GM21529 (cell line): ENCODE measurements around the gene EIF4G3.
"Not testable (repeated sequence)": the region's sequence is repeated elsewhere in the genome, so short reads cannot be mapped to it uniquely, and the experiment has no call there.

Experiments used
- ATAC-seq: cut with Tn5 transposase; IDR thresholded peaks from one replicate; pipeline ENCODE4 v1.9.1; 2021; ENCODE audit not compliant: unreplicated experiment

The EIF4G3 gene

GRCh38 chr1:20837554-20838192 lies 339.0 kb downstream of the EIF4G3 start:
- ATAC-seq, result no peak

GRCh38 chr1:20836230-20836629 lies 340.5 kb downstream of the EIF4G3 start:
- ATAC-seq, result no peak

- no peak for ATAC-seq
Measured at GRCh38 chr1:20834780-20835179, 341.9 kb downstream of the EIF4G3 start.

- no peak for ATAC-seq
Measured at GRCh38 chr1:20834192-20834591, 342.5 kb downstream of the EIF4G3 start.

- ATAC-seq, result no peak
Measured at GRCh38 chr1:20830378-20830777, 346.3 kb downstream of the EIF4G3 start.

- ATAC-seq, result no peak
Measured at GRCh38 chr1:20829946-20830345, 346.8 kb downstream of the EIF4G3 start.

GRCh38 chr1:20829531-20829930 lies 347.2 kb downstream of the EIF4G3 start:
- ATAC-seq, result no peak

- no peak for ATAC-seq
Measured at GRCh38 chr1:20823845-20824244, 352.9 kb downstream of the EIF4G3 start.

GRCh38 chr1:20821466-20821865 lies 355.2 kb downstream of the EIF4G3 start:
- ATAC-seq, result no peak

- ATAC-seq, result no peak
Measured at GRCh38 chr1:20819818-20820217, 356.9 kb downstream of the EIF4G3 start.

- ATAC-seq, result no peak
Measured at GRCh38 chr1:20814534-20814871, 362.2 kb downstream of the EIF4G3 start.

GRCh38 chr1:20811916-20812315 lies 364.8 kb downstream of the EIF4G3 start:
- no peak for ATAC-seq

- ATAC-seq, result no peak
Measured at GRCh38 chr1:20793236-20793635, 383.5 kb downstream of the EIF4G3 start.

GRCh38 chr1:20792196-20792595 lies 384.5 kb downstream of the EIF4G3 start:
- ATAC-seq, result no peak

GRCh38 chr1:20790785-20791184 lies 385.9 kb downstream of the EIF4G3 start:
- ATAC-seq, result no peak

GRCh38 chr1:20789598-20789997 lies 387.1 kb downstream of the EIF4G3 start:
- not testable (repeated sequence) for ATAC-seq

- ATAC-seq, result no peak
Measured at GRCh38 chr1:20787840-20788795, 388.6 kb downstream of the EIF4G3 start.

GRCh38 chr1:20787029-20787839 lies 389.5 kb downstream of the EIF4G3 start, which contains the start of gene HP1BP3:
HP1BP3 (minus strand) TSS chr1:20787307; CDS start chr1:20780440, 6,867 bp downstream.
- ATAC-seq, result peak; percentile 49

GRCh38 chr1:20786253-20787028 lies 390.3 kb downstream of the EIF4G3 start:
- peak; percentile 79 for ATAC-seq

GRCh38 chr1:20785907-20786252 lies 390.8 kb downstream of the EIF4G3 start:
- ATAC-seq, result peak; percentile 2

- ATAC-seq, result no peak
Measured at GRCh38 chr1:20775700-20776099, 401.0 kb downstream of the EIF4G3 start.
